SU-DHL-6 (cell line): ENCODE data around the gene GALR2.
"Not testable (repeated sequence)": the region's sequence is repeated elsewhere in the genome, so short reads cannot be mapped to it uniquely, and the experiment has no call there.

Experiments used
- H2AFZ ChIP-seq: fragments of 200-600 bp; sonication (generic); 2 replicates; pipeline ENCODE4 v1.6.1; 2014; ENCODE audit warnings: low read depth, mild to moderate bottlenecking, moderate library complexity, mixed read lengths, antibody characterized with exemption, low read length; ENCODE audit not compliant: severe bottlenecking
- H3F3A ChIP-seq: fragments of 200-600 bp; shearing (Covaris generic); 2 replicates; pipeline ENCODE4 v1.6.0; 2016; ENCODE audit warnings: antibody characterized with exemption, mild to moderate bottlenecking; ENCODE audit not compliant: insufficient read depth
- H3K27ac ChIP-seq: fragments of 200-600 bp; sonication (generic); 2 replicates; pipeline ENCODE4 v1.5.1; 2016; ENCODE audit warnings: low read depth, mild to moderate bottlenecking, low read length, moderate library complexity, mixed read lengths
- H3K27me3 ChIP-seq: fragments of 200-600 bp; sonication (generic), shearing (Covaris generic); 2 replicates; pipeline ENCODE4 v1.6.0; 2014; ENCODE audit warnings: mild to moderate bottlenecking, low read length
- H3K36me3 ChIP-seq: fragments of 200-600 bp; sonication (generic); 2 replicates; pipeline ENCODE4 v1.6.1; 2014; ENCODE audit warnings: mild to moderate bottlenecking, low read length, mixed read lengths
- H3K4me2 ChIP-seq: fragments of 300-600, 200-600 bp; shearing (Covaris generic), sonication (generic); 2 replicates; pipeline ENCODE4 v1.6.0; 2014; ENCODE audit warnings: low read length, low read depth, mild to moderate bottlenecking; ENCODE audit not compliant: poor library complexity, severe bottlenecking
- H3K4me3 ChIP-seq: fragments of 200-600 bp; sonication (generic); 2 replicates; pipeline ENCODE4 v1.5.1; 2014; ENCODE audit warnings: antibody characterized with exemption, low read length, mild to moderate bottlenecking, mixed read lengths; ENCODE audit not compliant: insufficient read depth, poor library complexity, severe bottlenecking
- H3K79me2 ChIP-seq: fragments of 200-600 bp; sonication (generic); 2 replicates; pipeline ENCODE4 v1.6.1; 2014; ENCODE audit warnings: mild to moderate bottlenecking, low read length, moderate library complexity; ENCODE audit not compliant: insufficient read depth
- H3K9ac ChIP-seq: fragments of 200-600 bp; sonication (generic); 2 replicates; pipeline ENCODE4 v1.7.0; 2014; ENCODE audit warnings: mild to moderate bottlenecking, low read length
- H3K9me2 ChIP-seq: fragments of 200-600 bp; sonication (generic); replicated peaks from 2 replicates; pipeline ENCODE4 v1.6.1; 2014; ENCODE audit warnings: low read length; ENCODE audit not compliant: insufficient read depth
- H3K9me3 ChIP-seq: fragments of 200-600 bp; sonication (generic); 2 replicates; pipeline ENCODE4 v1.6.1; 2014; ENCODE audit warnings: low read length, mixed read lengths; ENCODE audit not compliant: insufficient read depth
- H4K20me1 ChIP-seq: fragments of 200-600 bp; sonication (generic); 2 replicates; pipeline ENCODE4 v1.6.1; 2014; ENCODE audit warnings: low read depth, mild to moderate bottlenecking, antibody characterized with exemption, low read length, moderate library complexity, mixed read lengths
- EZH2phosphoT487 ChIP-seq: fragments of 200-600 bp; sonication (generic), shearing (Covaris generic); conservative IDR thresholded peaks from 2 replicates; pipeline ENCODE4 v1.6.1; 2018; ENCODE audit warnings: mild to moderate bottlenecking, antibody characterized with exemption, low read length, moderate library complexity, mixed read lengths
- TF ChIP-seq, protein P1 (sequence below): fragments of 200-600 bp; sonication (generic); IDR thresholded peaks from one replicate; pipeline ENCODE4 v1.5.1; 2017; ENCODE audit warnings: antibody characterized with exemption, mild to moderate bottlenecking, low read length, moderate library complexity; ENCODE audit not compliant: insufficient read depth, poor library complexity, severe bottlenecking

The GALR2 gene

DNA sequence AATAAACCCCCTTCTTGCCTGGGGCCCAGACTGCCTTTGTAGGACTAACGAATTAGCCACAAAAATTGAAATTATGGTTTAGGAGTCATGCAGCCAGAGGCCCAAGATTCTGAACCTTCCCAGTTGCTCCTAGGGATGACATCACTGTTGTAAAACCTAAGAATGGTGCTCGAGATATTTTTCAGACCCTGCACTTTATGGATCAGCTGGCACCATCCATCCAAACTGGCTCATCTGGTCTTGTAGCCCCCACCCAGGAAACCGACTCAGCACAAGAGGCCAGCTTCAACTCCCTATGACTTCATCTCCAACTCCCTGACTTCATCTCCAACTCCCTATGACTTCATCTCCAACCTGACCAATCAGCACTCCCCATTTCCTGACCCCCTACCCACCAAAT lies 36.5 kb upstream of the GALR2 start:
- no peak overlapping the region for H3K4me2 ChIP-seq
- H3K4me3 ChIP-seq, result no peak overlapping the region
- TF ChIP-seq, protein P1, sequence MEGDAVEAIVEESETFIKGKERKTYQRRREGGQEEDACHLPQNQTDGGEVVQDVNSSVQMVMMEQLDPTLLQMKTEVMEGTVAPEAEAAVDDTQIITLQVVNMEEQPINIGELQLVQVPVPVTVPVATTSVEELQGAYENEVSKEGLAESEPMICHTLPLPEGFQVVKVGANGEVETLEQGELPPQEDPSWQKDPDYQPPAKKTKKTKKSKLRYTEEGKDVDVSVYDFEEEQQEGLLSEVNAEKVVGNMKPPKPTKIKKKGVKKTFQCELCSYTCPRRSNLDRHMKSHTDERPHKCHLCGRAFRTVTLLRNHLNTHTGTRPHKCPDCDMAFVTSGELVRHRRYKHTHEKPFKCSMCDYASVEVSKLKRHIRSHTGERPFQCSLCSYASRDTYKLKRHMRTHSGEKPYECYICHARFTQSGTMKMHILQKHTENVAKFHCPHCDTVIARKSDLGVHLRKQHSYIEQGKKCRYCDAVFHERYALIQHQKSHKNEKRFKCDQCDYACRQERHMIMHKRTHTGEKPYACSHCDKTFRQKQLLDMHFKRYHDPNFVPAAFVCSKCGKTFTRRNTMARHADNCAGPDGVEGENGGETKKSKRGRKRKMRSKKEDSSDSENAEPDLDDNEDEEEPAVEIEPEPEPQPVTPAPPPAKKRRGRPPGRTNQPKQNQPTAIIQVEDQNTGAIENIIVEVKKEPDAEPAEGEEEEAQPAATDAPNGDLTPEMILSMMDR, result no peak
- no peak for TF ChIP-seq EZH2phosphoT487
- H4K20me1 ChIP-seq, result no peaks in the 10 kb centered on the region
- H3K9me3 ChIP-seq, result no peaks in the 10 kb centered on the region
- peaks cover 4% of the 10 kb centered on the region; the same call in 1 of the 2 replicates for H3K36me3 ChIP-seq
- H3K9ac ChIP-seq, result no peak overlapping the region
- no peak overlapping the region for H3K27ac ChIP-seq
- H3K27me3 ChIP-seq, result no peaks in the 10 kb centered on the region
- no peaks in the 10 kb centered on the region for H3K79me2 ChIP-seq
- H3K9me2 ChIP-seq, result no peaks in the 10 kb centered on the region
- no peak overlapping the region for H2AFZ ChIP-seq
- H3F3A ChIP-seq, result no peaks in the 10 kb centered on the region

DNA sequence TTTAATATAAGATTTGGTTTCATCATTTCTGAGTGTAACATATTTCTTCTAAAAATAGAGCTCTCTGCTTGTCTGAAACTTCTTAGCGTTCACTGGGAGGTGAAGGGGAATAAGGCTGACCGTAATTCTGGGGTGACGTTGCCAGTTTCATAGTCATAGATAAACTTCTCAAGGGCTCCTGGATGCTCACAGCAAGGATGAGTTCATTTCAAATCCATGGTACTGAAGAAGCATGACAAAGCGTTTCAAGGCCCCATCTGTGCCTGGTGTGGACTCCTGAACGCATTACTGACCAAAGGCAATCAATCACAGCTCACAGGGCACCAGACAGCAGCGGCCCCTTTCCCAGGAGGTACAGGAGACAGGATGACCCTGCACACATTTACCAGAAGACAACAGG lies 35.5 kb upstream of the GALR2 start:
- Histone ChIP-seq H3K4me2 (no peak overlapping the region), H3K79me2 (no peaks in the 10 kb centered on the region), H3K27me3 (no peaks in the 10 kb centered on the region), H3K4me3 (no peak overlapping the region), H3K27ac (no peak overlapping the region), H4K20me1 (no peaks in the 10 kb centered on the region), H3K36me3 (peaks cover 4% of the 10 kb centered on the region; the same call in 1 of the 2 replicates), H2AFZ (no peak overlapping the region), H3F3A (no peaks in the 10 kb centered on the region), H3K9ac (no peak overlapping the region), H3K9me3 (no peaks in the 10 kb centered on the region), H3K9me2 (no peaks in the 10 kb centered on the region)
- TF ChIP-seq, protein P1, result no peak
- no peak for TF ChIP-seq EZH2phosphoT487

DNA sequence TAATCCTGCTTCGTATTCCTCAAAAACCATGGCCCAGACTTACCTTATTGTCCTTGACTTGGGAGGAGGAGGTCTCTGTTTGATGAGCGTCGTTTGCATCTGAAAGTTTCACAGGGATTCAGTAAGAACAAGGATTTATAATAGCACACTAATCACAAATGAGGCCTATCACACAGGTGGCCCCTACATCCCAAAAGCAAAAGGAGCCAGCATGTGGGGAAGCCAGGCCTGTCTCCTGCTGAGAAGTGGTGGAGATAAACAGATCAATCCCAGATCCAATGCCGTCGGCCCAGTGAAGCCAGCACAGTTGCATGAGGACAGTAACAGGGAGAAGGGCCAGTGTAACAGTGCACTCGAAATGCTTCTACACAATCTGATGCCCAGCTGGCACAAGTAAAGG lies 34.2 kb upstream of the GALR2 start:
- no peak overlapping the region for H3K27ac ChIP-seq
- H3K9me3 ChIP-seq, result no peaks in the 10 kb centered on the region
- no peaks in the 10 kb centered on the region for H3K79me2 ChIP-seq
- no peak overlapping the region for H3K4me3 ChIP-seq
- H3K9me2 ChIP-seq, result no peaks in the 10 kb centered on the region
- peaks cover 8% of the 10 kb centered on the region; the same call in 1 of the 2 replicates for H3K36me3 ChIP-seq
- H3K4me2 ChIP-seq, result no peak overlapping the region
- no peak overlapping the region for H3K9ac ChIP-seq
- H3K27me3 ChIP-seq, result no peaks in the 10 kb centered on the region
- TF ChIP-seq, protein P1, result no peak
- no peak for TF ChIP-seq EZH2phosphoT487
- H2AFZ ChIP-seq, result no peak overlapping the region
- no peaks in the 10 kb centered on the region for H4K20me1 ChIP-seq
- H3F3A ChIP-seq, result no peaks in the 10 kb centered on the region

DNA sequence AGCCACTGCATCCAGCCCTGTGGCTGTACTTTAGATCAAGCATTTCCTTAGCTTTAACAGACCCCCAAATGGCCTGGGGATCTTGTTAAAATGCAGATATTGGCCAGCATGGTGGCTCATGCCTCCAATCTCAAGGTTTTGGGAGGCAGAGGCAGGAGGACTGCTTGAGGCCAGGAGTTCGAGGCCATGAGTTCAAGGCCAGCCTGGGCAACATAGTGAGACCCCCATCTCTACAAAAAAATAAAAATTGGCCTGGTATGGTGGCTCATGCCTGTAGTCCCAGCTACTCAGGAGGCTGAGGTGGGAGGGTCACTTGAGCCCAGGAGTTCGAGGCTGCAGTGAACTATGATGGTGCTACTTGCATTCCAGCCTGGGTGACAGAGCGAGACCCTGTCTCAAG lies 31.7 kb upstream of the GALR2 start:
- not testable (repeated sequence) for H3K9me3 ChIP-seq, H3K27me3 ChIP-seq, H3K9me2 ChIP-seq, H3K9ac ChIP-seq, H3F3A ChIP-seq, H4K20me1 ChIP-seq, H3K27ac ChIP-seq, H3K79me2 ChIP-seq, H3K4me3 ChIP-seq, H2AFZ ChIP-seq, H3K4me2 ChIP-seq
- peaks cover 15% of the 10 kb centered on the region; the same call in 1 of the 2 replicates for H3K36me3 ChIP-seq

DNA sequence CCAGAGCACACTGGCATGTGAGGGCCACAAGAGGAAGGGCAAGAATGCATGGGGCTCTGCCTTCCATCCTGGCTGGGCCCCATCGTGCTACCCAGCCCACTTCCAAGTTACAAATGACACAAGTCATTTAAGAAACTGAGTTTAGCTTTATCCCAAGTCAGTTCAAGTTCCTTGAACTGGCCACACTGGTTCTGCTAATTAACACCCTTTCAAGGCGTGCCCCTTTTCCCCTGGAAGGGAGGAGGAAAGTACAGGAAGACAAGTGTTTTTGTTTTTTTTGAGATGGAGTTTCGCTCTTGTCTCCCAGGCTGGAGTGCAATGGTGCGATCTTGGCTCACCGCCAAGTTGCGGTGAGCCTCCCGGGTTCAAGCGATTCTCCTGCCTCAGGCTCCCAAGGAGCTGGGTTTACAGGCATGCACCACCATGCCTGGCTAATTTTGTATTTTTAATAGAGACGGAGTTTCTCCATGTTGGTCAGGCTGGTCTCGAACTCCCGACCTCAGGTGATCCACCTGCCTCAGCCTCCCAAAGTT lies 30.0 kb upstream of the GALR2 start:
- not testable (repeated sequence) for H2AFZ ChIP-seq, H3F3A ChIP-seq, H3K27ac ChIP-seq, H3K9me3 ChIP-seq, H3K9ac ChIP-seq, H3K9me2 ChIP-seq, H4K20me1 ChIP-seq, H3K4me2 ChIP-seq, H3K79me2 ChIP-seq, H3K4me3 ChIP-seq, H3K27me3 ChIP-seq
- peaks cover 17% of the 10 kb centered on the region; the same call in 1 of the 2 replicates for H3K36me3 ChIP-seq
